GM21526 (cell line): ENCODE results near the gene SLX4IP.

Experiments used
- ATAC-seq: cut with Tn5 transposase; IDR thresholded peaks from one replicate; pipeline ENCODE4 v1.9.1; 2021; ENCODE audit warnings: moderate library complexity; ENCODE audit not compliant: unreplicated experiment, low FRiP score

SLX4IP gene

GRCh38 chr20:10619427-10619826, 184.3 kb downstream of the SLX4IP start:
- ATAC-seq = no peak

- no peak for ATAC-seq
These were observed 186.0 kb downstream of the SLX4IP start for GRCh38 chr20:10621149-10621548.

DNA sequence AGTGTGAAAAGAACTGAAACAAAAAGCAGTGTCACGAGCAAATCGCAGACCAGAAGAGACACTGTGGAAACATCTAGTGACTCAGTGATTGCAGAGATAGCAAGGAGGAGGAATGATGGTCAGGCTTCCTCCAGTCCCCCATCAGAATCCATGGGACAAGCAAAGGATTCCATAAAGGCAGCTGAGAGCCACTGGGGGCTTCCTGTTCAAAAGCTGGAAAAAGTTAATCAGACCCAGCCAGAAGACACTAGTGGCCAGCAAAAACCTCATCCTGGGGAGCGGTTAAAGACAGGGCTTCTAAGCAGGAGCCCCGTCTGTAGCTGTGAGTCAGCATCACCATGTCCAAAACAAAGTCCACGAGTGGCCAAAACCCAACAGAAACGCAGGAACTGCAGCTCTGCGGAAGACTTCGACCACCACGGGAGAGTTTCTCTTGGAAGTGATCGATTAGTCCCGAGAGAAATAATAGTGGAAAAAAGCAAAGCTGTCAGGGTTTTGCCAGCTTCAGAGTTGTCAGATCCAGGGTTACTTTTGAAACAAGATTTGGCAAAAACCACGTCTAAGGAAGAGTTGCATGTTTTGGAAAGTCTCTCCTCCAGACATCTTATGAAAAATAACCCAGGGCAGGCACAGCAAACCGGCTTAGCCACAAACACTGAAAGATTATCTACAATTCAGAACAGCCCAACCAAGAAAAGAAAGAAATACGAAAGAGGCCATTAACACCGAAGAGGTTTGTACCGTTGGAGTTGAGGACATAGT, 187.7 kb downstream of the SLX4IP start:
- no peak for ATAC-seq

- no peak for ATAC-seq
These were observed 190.5 kb downstream of the SLX4IP start for GRCh38 chr20:10625641-10626040.

DNA sequence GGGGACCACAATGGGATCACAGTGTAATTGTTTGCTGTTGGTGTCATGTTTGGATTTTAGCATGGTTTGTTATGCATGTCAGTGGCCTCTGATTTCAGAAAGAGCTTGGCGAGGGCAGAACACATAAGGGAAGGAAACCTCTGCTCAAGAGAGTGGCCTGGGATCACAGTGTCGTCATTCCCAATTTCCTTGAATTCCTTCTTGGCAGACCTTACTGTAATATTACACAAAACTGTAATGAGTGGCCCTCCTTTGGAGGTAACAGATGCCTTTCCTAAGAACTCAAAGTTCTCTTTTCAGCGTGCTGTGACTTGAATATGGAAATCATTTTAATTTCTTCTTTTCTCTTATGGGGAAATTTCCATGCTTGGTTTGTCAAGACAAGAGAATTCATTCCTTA, 191.8 kb downstream of the SLX4IP start:
- ATAC-seq = no peak

- no peak for ATAC-seq
These were observed 195.0 kb downstream of the SLX4IP start for GRCh38 chr20:10629946-10630650.

- no peak for ATAC-seq
These were observed 196.0 kb downstream of the SLX4IP start for GRCh38 chr20:10631126-10631525.

- ATAC-seq = no peak
These were observed 197.8 kb downstream of the SLX4IP start for GRCh38 chr20:10632721-10633509.

- no peak for ATAC-seq
These were observed 198.6 kb downstream of the SLX4IP start for GRCh38 chr20:10633718-10634117.

- no peak for ATAC-seq
These were observed 199.1 kb downstream of the SLX4IP start for GRCh38 chr20:10634211-10634610.

DNA sequence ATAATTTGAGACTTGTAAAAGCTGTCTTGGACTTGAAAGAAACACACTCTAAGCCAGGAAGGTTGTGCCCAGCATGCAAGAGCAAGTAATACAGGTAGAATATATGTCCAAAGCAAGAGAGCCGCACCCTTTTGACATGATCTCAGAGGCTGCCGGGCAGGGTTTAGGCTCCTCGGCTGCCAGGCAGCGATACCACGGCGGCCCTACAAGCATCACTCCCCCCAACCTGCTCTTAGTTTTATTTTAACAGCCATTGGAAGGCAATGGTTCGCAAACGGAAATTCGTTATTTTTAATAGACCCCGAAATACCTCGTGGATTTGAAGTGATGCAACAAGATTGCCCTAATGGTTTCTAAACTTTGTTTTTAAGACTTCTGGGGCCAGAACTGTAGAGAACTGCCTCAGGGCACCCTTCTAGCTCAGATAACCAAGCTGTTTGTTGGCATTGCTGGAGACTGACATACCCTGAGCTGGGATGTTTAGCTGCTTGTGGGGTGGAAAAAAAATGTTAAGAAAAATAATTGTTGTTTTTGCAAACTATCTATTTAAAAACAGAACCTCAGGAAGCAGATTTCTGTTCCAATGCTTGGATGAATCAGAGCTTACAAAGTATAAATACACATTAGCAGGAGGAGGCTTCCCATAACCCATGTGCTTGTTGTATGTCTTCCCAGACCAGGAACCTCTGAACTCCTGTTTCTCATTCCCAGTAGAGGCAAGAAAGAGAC, 199.7 kb downstream of the SLX4IP start:
- no peak for ATAC-seq

- no peak for ATAC-seq
These were observed 200.5 kb downstream of the SLX4IP start for GRCh38 chr20:10635476-10636208.

DNA sequence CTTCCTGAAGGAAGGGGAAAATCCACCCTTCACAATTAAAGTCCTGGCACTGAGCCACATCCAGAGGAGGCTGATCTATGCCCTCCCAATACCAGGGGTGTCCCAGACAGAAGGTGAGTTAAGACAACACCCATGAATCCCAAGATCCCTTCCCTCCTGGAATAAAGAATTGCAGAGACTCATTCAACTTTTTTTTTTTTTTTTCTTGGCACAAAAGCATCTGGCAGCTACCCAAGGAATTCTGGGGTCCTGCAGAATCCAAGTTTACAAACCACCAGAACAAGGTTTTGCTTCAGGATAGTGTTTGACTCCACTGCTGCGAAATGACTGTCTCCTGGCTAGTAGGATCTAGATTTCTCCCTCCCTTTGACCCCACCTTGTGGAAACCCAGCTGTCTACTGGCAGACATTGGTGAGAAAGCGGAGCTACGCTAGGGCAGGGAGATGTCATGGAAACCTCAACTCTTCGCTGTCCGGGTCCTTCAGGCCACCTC, 201.3 kb downstream of the SLX4IP start:
- no peak for ATAC-seq

GRCh38 chr20:10637031-10637559, 202.0 kb downstream of the SLX4IP start:
- ATAC-seq = no peak

DNA sequence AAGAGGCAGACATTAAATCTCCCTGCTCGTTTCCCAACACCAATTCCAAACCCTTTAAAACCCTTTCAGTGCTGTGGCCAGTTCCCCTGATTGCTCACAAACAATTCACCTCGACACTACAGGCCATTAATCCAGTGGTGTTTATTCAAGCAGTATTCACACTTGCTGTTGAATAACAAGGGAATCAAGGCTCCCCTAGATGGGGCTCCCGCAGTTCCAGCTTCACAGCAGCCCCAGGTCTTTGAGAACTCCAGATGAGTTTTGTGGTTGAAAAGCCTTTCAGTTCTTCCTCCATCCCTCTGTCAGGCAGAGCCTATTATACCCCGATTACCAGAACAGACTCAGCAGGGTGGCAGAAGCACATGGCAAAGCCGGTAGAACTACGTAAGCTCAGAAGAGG, 202.5 kb downstream of the SLX4IP start:
- ATAC-seq = no peak

DNA sequence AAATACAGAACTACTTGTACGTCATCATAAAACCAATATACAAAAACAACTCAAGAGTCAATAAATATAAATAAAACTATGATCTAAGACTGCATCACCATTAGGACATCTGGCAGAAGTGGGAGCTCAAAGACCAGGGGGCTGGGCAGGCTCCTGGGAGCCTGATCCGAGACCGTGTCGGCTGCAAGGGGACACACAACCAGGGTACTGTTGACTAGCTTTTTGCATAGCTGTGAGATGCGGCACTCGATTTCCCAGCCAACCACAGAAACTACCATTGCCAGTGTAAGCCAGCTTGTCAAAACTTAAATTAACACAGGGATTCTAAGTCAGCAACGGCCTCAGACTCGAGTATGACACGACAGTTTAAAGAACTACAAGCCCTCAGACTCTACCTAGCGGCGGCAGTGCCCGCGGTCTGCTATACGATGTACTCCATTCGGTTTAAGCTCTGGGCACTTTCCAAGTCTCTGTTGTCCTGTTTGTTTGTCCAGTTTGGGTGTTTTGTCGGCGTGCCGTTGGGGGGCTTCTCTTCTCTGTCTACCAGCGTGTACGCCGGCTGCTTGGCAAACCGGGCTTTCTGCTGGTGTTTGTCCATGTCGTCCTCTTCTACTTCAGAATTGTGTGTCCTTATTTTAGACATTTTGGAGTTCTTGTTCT, 204.1 kb downstream of the SLX4IP start:
- ATAC-seq = no peak

DNA sequence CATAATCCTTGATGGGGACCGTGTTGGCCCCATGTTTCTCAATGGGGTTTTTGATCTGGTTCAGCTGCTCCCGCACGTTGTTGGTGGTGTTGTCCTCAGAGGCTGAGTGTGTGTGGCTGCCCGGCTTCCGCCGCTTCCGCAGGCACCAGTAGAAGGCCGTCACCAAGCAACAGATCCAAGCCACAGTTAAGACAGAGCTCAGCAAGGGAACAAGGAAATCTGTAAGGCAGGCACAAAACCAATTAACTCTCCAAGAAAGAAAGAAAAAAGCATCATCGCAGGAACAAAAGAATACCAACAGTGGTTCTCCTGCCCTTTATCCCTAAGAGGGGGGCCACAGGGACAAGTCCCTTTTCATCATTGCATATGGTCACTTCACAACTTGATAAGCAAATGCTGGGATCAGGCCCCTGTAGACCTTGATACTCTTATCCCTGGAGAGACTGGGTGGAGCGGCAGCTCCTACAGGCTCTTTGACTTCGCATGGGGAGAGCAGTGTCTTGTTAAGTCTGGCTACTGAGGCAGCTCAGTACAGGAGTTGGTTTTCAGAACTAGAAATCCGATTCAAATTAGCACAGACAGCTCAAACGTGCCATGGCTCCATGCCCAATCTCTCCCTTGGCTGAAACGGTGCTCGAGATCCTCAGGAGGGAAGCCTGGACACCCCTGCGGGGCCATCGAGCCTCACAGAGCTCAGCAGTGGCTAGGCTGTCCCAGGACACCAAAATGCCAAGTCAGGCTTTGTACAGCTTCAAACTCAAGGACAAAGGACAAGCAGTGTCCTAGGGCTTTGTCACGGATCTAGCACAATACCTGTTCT, 204.8 kb downstream of the SLX4IP start:
- ATAC-seq = no peak

- ATAC-seq = no peak
These were observed 205.8 kb downstream of the SLX4IP start for GRCh38 chr20:10640897-10641296.
